Thoracic aorta (tissue), 2 donors: ENCODE results near the gene FDXACB1. TPM values are rescaled to one million over a fixed set of nuclear protein-coding genes. Genes with fewer than 3 reads are reported as not detected.
A peak's percentile ranks its signal among the peaks of the same experiment; 100 is the strongest.
"Not testable (repeated sequence)": the region's sequence is repeated elsewhere in the genome, so short reads cannot be mapped to it uniquely, and the experiment has no call there.

Experiments
- ATAC-seq: fragments of 150-250 bp; one replicate; pipeline ENCODE4 v1.8.0; 2017; ENCODE audit warnings: low read depth; ENCODE audit not compliant: insufficient number of reproducible peaks, low FRiP score
- DNase-seq: peaks from one replicate; pipeline ENCODE4 v3.0.0-alpha.2; 2020; ENCODE audit warnings: low spot score
- H3K27ac ChIP-seq, 2 donors: fragments of 200-600 bp; sonication (generic); 1 replicate in 1 of 2; 2 replicates in 1 of 2; pipeline ENCODE4 v1.5.1; 2016; ENCODE audit warnings: mild to moderate bottlenecking in 2 of 2, moderate library complexity in 2 of 2
- H3K27me3 ChIP-seq: fragments of 200-600 bp; sonication (generic); replicated peaks from 2 replicates; pipeline ENCODE4 v1.6.0; 2016; ENCODE audit warnings: mild to moderate bottlenecking; ENCODE audit not compliant: insufficient read depth
- H3K36me3 ChIP-seq: fragments of 200-600 bp; sonication (generic); one replicate; pipeline ENCODE4 v1.5.1; 2016
- H3K4me1 ChIP-seq, 2 donors: fragments of 200-600 bp; sonication (generic); 1 replicate in 1 of 2; 2 replicates in 1 of 2; pipeline versions ENCODE4 v1.5.1 to v1.6.0; 2016; ENCODE audit warnings: low read depth in 2 of 2, mild to moderate bottlenecking in 1 of 2; ENCODE audit not compliant: control insufficient read depth in 1 of 2
- H3K4me3 ChIP-seq: fragments of 200-600 bp; sonication (generic); 2 replicates; pipeline ENCODE4 v1.5.1; 2016; ENCODE audit warnings: mild to moderate bottlenecking
- H3K9me3 ChIP-seq: fragments of 200-600 bp; sonication (generic); 2 replicates; pipeline ENCODE4 v1.5.1; 2016
- total RNA-seq, 2 donors: library from RNA; depleted of rRNA; stranded (reverse); fragments of >200 nt; gene quantifications; one replicate each; pipeline versions ENCODE4 v1.1.0 to v1.2.3, GENCODE V29; 2016
- TF ChIP-seq, protein P1 (sequence below): fragments of 200-600 bp; sonication (generic); IDR thresholded peaks from one replicate; pipeline ENCODE4 v1.5.1; 2019; ENCODE audit warnings: antibody characterized with exemption

Gene FDXACB1
- total RNA-seq, 2 donors from 2014 or later = 0.71 to 1.8 TPM

DNA sequence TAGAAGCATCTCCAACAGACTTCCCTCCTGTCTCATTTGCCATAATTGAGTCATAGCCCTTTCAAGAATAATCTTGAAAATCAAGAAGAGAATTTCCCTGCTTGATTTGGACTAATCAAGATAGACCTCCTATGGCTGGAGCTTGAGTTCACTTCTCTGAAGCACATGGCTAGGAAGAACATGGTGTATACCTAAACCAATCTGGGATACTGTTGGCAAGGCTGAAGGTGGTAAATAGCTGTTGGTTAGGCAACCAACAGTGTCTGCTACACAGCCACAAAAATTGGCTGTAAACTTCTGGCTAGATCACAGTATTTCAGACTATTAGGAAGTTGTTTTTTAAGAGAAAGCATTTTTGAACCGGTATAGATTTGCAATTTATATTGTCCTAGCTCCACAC is 27.7 kb upstream of the FDXACB1 start:
- Histone ChIP-seq H3K4me3 (no peak overlapping the region), H3K36me3 (no peaks in the 10 kb centered on the region), H3K27ac (peak overlapping the region in 1 of 2 donors; percentile 23), H3K4me1 (peaks cover 0 to 15% of the 10 kb centered on the region in 2 donors), H3K27me3 (no peaks in the 10 kb centered on the region), H3K9me3 (no peaks in the 10 kb centered on the region)
- no peak for DNase-seq
- TF ChIP-seq, protein P1, sequence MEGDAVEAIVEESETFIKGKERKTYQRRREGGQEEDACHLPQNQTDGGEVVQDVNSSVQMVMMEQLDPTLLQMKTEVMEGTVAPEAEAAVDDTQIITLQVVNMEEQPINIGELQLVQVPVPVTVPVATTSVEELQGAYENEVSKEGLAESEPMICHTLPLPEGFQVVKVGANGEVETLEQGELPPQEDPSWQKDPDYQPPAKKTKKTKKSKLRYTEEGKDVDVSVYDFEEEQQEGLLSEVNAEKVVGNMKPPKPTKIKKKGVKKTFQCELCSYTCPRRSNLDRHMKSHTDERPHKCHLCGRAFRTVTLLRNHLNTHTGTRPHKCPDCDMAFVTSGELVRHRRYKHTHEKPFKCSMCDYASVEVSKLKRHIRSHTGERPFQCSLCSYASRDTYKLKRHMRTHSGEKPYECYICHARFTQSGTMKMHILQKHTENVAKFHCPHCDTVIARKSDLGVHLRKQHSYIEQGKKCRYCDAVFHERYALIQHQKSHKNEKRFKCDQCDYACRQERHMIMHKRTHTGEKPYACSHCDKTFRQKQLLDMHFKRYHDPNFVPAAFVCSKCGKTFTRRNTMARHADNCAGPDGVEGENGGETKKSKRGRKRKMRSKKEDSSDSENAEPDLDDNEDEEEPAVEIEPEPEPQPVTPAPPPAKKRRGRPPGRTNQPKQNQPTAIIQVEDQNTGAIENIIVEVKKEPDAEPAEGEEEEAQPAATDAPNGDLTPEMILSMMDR = no peak
- ATAC-seq = no peak

DNA sequence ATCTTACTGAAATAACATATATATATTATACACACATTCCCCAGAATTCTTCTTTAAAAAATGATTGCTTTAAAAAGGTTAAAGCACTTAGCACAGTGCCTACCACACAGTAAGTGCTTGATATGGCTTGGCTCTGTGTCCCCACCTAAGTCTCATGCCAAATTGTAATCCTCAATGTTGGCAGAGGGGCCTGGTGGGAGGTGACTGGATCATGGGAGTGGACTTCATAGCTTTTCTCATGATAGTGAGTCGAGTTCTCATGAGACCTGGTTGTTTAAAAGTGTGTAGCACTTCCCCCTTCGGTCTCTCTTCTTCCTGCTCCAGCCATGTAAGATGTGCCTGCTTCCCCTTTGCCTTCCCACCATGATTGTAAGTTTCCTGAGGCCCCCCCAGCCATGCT is 26.4 kb upstream of the FDXACB1 start:
- TF ChIP-seq, protein P1 = no peak
- Histone ChIP-seq H3K27me3 (no peaks in the 10 kb centered on the region), H3K9me3 (no peaks in the 10 kb centered on the region), H3K36me3 (no peaks in the 10 kb centered on the region), H3K4me1 (peaks cover 0 to 15% of the 10 kb centered on the region in 2 donors), H3K4me3 (no peak overlapping the region), H3K27ac (no peak overlapping the region)
- no peak for ATAC-seq
- no peak for DNase-seq

DNA sequence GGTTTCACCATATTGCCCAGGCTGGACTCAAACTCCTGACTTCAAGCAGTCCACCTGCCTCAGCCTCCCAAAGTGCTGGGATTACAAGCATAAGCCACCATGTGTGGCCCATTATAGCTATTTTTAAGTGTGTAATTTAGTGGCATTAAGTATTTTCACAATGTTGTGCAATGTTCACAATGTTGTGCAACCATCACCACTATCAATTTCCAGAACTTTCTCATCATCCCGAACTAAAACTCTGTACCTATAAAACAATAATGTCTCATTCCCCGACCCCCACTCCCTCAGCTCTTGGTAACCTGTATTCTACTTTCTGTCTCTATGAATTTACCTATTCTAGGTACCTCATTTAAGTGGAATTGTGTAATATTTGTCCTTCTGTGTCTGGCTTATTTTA is 7.9 kb upstream of the FDXACB1 start:
- Histone ChIP-seq H3K27ac (no peak overlapping the region), H3K9me3 (no peaks in the 10 kb centered on the region), H3K36me3 (no peaks in the 10 kb centered on the region), H3K4me1 (no peaks in the 10 kb centered on the region), H3K4me3 (no peak overlapping the region), H3K27me3 (no peaks in the 10 kb centered on the region)
- TF ChIP-seq, protein P1 = no peak
- DNase-seq = no peak
- ATAC-seq = no peak

DNA sequence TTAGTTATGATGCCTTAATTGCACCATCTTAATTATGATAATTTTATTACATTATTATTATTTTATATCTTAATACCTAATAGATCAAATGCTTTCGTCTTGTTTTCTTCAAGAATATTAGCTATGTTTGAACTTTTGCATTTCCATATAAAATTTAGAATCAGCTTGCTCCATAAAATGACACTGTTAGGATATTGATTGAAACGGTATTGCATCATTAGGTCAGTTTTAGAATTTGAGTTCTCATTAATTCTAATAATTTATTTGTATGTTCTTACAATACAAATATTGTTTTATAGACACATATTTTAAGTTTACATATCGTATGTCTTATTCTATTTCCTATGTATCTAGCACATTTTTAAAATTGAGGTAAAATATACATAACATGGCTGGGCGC is 7.1 kb upstream of the FDXACB1 start:
- DNase-seq (no peak), ATAC-seq (no peak)
- TF ChIP-seq, protein P1 = no peak
- H3K9me3 ChIP-seq = no peaks in the 10 kb centered on the region
- no peaks in the 10 kb centered on the region for H3K27me3 ChIP-seq
- H3K4me3 ChIP-seq = no peak overlapping the region
- no peaks in the 10 kb centered on the region for H3K36me3 ChIP-seq
- H3K27ac ChIP-seq = no peak overlapping the region
- H3K4me1 ChIP-seq = no peaks in the 10 kb centered on the region

DNA sequence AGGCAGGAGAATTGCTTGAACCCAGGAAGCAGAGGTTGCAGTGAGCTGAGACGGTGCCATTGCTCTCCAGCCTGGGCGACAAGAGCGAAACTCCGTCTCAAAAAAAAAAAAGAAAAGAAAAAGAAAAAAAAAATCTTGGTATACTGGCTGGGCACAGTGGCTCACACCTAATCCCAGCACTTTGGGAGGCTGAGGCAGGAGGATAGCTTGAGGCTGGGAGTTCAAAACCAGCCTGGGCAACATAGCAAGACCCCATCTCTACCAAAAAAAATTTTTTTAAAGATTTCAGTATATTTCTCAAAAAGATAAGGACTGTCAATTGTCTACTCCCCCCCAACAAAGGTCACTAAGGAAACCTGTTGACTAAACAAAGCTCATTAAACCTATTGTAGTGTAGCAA is 6.1 kb upstream of the FDXACB1 start:
- H3K9me3 ChIP-seq, H3K4me3 ChIP-seq, H3K27ac ChIP-seq, DNase-seq, ATAC-seq, H3K36me3 ChIP-seq, H3K4me1 ChIP-seq, H3K27me3 ChIP-seq: not testable (repeated sequence)

DNA sequence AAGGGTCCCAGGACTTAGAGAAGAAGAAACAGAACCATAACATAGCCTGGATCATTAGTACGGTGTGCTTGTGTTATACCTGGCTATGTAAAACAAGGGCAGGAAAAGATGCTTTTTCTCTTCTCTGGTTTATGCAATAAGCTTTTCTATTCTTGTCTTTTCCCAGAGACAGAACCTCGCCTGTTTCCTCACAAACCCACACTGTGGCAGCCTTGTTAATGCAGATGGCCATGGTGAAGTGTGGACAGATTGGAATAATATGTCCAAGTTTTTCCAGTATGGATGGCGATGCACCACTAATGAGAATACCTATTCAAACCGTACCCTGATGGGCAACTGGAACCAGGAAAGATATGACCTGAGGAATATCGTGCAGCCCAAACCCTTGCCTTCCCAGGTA is 3.2 kb upstream of the FDXACB1 start:
- DNase-seq (no peak), ATAC-seq (no peak)
- Histone ChIP-seq H3K27me3 (no peaks in the 10 kb centered on the region), H3K36me3 (no peaks in the 10 kb centered on the region), H3K9me3 (no peaks in the 10 kb centered on the region), H3K4me3 (no peak overlapping the region), H3K4me1 (peaks cover 4 to 19% of the 10 kb centered on the region in 2 donors), H3K27ac (no peak overlapping the region)
- TF ChIP-seq, protein P1 = no peak
